ENCODE results near the gene METTL25B.

GRCh38 chr1:156775799-156776198 lies 47.5 kb downstream of the METTL25B start:
- TF ChIP-seq, protein P1, sequence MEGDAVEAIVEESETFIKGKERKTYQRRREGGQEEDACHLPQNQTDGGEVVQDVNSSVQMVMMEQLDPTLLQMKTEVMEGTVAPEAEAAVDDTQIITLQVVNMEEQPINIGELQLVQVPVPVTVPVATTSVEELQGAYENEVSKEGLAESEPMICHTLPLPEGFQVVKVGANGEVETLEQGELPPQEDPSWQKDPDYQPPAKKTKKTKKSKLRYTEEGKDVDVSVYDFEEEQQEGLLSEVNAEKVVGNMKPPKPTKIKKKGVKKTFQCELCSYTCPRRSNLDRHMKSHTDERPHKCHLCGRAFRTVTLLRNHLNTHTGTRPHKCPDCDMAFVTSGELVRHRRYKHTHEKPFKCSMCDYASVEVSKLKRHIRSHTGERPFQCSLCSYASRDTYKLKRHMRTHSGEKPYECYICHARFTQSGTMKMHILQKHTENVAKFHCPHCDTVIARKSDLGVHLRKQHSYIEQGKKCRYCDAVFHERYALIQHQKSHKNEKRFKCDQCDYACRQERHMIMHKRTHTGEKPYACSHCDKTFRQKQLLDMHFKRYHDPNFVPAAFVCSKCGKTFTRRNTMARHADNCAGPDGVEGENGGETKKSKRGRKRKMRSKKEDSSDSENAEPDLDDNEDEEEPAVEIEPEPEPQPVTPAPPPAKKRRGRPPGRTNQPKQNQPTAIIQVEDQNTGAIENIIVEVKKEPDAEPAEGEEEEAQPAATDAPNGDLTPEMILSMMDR (IDR thresholded peaks at IDR 0.05): no peak
- no peak for TF ChIP-seq POLR2A (IDR thresholded peaks at IDR 0.05)

Measured in sigmoid colon (tissue), 3 donors.